HG02588 (cell line): Measurements from ENCODE around the gene WASF2.

ENCODE experiments used
- ATAC-seq: cut with Tn5 transposase; IDR thresholded peaks from one replicate; pipeline ENCODE4 v1.9.1; 2021; ENCODE audit warnings: mild to moderate bottlenecking, moderate library complexity; ENCODE audit not compliant: unreplicated experiment

The WASF2 gene

GRCh38 chr1:27363766-27364695, 125.9 kb downstream of the WASF2 start:
- ATAC-seq = no peak

- no peak for ATAC-seq
Observed at GRCh38 chr1:27361553-27361952, 128.4 kb downstream of the WASF2 start.

DNA sequence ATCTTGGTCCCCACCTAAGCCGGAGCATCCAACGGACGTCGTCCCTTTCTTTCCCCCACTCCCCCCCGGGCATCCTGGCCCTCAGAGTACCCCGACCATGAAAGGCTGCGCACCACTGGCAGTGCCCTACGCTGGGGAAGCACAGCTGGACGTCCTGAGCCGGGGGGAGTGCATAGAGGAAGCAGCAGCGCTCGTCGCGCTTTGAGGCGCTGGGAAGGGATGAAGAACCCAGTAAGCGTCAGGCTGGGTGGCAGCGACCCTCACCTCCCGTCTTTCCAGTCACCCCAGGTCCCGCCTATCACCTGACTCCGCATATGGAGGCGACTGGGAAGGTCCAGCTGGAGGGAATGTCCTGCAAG, 128.9 kb downstream of the WASF2 start:
- no peak for ATAC-seq

DNA sequence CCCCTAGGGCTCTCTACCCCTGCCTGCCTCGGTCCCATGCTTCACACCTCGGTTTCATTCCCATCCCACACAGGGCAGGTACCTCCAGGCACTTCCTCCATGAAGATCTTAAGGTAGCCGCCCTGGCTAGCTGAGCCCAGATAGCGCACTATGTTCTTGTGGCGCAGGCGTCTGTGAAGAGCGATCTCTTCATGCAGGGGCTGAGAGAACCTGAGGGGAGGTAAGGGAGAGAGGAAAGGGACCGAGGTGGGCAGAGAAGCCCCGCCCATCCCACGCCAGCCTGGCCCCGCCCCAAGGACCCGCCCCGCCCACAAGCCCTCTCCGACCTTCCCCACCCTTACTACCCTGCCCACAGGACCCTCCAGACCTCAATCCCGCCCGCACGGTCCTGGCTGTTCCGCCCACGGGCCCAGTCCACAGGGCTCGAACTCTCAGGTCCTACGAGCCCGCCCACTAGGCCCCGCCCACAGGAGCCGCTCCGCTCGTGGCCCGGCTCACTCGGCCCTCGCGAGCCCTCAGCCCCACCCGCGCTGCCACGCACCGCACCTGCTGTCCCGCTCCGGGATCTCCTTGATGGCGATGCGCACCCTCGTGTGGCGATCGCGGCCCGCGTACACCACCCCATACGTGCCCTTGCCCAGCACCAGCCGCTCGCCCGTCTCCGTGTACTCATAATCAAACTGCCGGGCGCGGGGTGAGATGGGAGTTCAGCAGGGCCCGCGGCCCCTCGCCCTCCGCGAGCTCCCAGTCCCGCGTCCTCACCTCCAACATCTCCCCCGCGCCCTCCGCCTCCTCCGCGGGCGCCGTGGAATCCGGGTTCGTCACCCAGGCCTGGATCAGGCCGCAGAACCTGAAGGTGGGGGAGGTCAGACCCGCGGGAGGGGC, 129.6 kb downstream of the WASF2 start:
- no peak for ATAC-seq

- ATAC-seq = no peak
Observed at GRCh38 chr1:27359822-27360158, 130.2 kb downstream of the WASF2 start.

DNA sequence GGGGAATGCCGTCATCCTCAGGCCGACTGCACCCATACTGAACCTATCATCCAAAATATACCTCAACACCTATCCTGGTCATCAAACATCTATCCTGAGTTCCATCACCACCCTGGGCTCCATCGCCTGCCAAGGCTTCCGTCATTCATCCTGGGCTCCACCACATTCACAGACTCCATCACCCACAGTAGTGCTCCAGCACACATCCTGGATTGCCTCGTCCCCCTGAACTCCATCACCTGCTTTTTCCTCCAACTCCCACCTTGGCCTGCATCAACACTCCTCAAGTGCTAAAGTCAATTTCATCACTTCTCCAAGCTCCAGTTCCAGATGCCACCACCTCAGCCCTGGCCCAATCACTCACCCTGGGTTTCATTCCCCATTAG, 131.0 kb downstream of the WASF2 start:
- no peak for ATAC-seq

DNA sequence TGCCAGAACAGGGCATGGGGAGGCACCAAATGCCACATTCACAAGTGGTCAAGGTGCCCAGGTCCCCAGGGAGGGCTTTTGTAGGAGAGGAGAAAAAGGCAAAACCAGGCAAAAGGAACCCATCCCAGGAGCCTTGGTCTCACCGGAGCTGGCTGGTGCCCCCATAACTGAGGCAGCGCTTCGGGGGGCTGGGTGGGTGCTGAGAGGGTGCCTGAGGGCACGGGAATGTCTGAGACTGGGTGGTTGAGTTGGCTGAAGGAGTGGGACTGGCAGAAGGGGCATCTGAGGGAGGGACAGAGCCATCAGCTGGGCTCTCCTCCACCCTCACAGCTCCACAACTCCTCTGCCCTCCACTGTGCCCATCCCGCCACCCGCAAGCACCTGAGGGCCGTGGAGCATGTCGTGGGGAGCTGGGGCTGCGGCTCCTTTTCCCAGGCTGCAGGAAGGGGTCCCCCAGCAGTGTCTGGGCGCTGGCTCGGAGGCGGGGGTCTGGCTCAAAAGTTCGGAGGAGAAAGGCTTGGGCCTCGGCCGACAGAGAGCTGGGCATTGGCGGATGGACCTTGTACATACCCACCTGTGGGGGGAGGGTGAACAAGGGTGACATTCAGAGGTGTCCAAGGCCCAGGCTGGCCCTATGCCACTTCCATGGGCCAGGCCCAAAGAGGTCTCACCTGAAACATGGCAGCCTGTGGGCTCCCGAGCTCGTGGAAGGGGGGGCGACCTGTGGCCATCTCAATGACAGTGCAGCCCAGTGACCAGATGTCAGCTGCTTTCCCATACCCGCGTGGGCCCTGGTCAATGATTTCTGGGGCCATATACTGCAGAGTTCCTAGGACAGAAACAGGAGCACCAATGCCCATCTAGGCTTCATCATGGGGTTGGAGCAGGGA, 131.7 kb downstream of the WASF2 start:
- ATAC-seq = no peak

GRCh38 chr1:27357281-27358037, 132.5 kb downstream of the WASF2 start:
- no peak for ATAC-seq

DNA sequence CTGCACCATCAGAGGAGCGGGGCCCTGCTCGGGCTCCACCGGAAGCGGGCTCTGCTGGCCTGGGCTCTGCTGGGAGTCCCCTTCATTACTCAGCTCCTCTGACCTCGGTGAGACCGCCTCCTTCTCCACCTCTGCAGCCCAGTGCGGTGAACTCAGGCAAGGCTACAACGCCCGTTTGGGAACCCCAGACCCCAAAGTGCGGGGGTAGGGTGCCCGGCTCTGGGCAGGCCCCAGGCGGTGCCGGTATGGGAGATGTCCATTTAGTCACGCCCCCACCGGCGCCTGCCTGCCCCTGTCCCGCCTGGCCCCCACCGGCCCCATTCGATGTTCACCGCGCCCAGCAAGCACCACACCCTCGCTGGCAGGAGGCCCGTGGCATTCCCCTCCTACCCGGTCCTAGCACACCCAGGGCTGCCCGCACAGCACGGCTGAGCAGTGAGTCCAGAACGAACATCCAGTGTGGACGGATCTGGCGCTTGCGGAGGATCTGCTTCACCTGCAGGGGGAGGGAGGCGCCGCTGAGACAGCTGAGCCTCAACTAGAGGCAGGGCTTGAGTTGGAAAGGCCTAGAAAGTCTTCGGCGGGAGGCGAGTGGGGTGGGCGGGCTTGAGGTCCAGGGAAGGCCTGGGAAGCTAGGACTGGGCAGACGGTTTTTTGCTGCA, 133.2 kb downstream of the WASF2 start:
- ATAC-seq = no peak

DNA sequence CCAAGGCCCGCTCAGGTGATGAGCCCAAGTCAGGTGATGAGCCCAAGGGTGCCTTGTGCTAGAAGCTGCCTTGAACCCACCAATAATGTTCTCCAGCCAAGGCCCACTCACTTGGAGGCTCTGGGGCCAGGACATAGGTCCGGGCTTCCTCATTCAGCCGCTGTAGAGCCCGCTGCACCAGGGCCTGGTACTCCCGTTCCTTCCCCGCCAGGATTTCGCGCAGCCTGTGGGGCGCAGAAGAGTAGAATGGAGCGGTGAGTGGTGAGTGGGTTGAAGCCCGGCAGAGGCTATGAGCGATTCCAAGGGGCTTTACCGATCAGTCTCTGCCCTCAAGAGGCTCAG, 133.7 kb downstream of the WASF2 start:
- no peak for ATAC-seq

DNA sequence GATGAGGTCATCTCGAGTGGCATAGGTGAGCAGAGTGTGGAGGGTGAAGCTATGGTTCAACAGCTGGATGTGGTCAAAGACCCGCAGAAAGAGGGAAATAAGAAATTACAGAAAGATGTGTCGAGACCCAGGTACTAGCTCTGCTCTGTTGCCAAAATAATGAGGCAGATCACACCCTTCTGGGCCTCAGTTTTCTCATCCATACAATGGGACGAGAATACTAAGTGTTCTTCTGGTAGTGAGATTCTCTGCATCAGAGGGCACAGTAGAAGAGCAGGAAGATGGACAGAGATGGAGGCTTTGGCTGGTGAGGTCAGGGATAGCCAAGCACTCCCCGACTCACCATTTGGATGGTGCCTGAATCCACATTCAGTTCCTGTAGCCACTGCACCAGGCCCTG, 134.3 kb downstream of the WASF2 start:
- no peak for ATAC-seq
